ENCODE results near the gene STAT4.

STAT4 gene

GRCh38 chr2:191066197-191066918 lies 84.4 kb downstream of the STAT4 start:
- Mint-ChIP-seq H3K4me3 (no peak overlapping the region), H3K27ac (no peak overlapping the region), H3K4me1 (ENCODE audit: low read depth) (peaks cover 23% of the 10 kb centered on the region), H3K27me3 (no peaks in the 10 kb centered on the region), H3K36me3 (ENCODE audit: low read depth) (no peaks in the 10 kb centered on the region), H3K9me3 (no peaks in the 10 kb centered on the region)
- intact Hi-C loops (cut with micrococcal nuclease) = no loop called here

- Mint-ChIP-seq H3K4me3 (no peak overlapping the region), H3K9me3 (no peaks in the 10 kb centered on the region), H3K4me1 (ENCODE audit: low read depth) (peaks cover 22% of the 10 kb centered on the region), H3K27ac (no peak overlapping the region), H3K36me3 (ENCODE audit: low read depth) (no peaks in the 10 kb centered on the region), H3K27me3 (no peaks in the 10 kb centered on the region)
- intact Hi-C loops (cut with micrococcal nuclease) = no loop called here
These were observed 85.0 kb downstream of the STAT4 start for GRCh38 chr2:191065785-191066184.

GRCh38 chr2:191064590-191064989 lies 86.2 kb downstream of the STAT4 start:
- H3K27ac Mint-ChIP-seq = no peak overlapping the region

GRCh38 chr2:191063584-191063983 lies 87.2 kb downstream of the STAT4 start:
- H3K9me3 Mint-ChIP-seq = no peaks in the 10 kb centered on the region
- intact Hi-C loops (cut with micrococcal nuclease) = no loop called here
- H3K4me1 Mint-ChIP-seq (ENCODE audit: low read depth) = peaks cover 13% of the 10 kb centered on the region
- no peak overlapping the region for H3K4me3 Mint-ChIP-seq
- H3K36me3 Mint-ChIP-seq (ENCODE audit: low read depth) = no peaks in the 10 kb centered on the region
- no peak overlapping the region for H3K27ac Mint-ChIP-seq
- H3K27me3 Mint-ChIP-seq = no peaks in the 10 kb centered on the region

More at GRCh38 chr2:191064590-191064989, 86.2 kb downstream of the STAT4 start:
- intact Hi-C loops (cut with micrococcal nuclease) = no loop called here
- Mint-ChIP-seq H3K4me3 (peak overlapping the region; percentile 17), H3K27me3 (no peaks in the 10 kb centered on the region), H3K9me3 (no peaks in the 10 kb centered on the region), H3K36me3 (ENCODE audit: low read depth) (no peaks in the 10 kb centered on the region), H3K4me1 (ENCODE audit: low read depth) (peaks cover 13% of the 10 kb centered on the region)

- no peaks in the 10 kb centered on the region for H3K36me3 Mint-ChIP-seq (ENCODE audit: low read depth)
- H3K4me1 Mint-ChIP-seq (ENCODE audit: low read depth) = peaks cover 17% of the 10 kb centered on the region
- intact Hi-C loops (cut with micrococcal nuclease) = no loop called here
These were observed 89.3 kb downstream of the STAT4 start for GRCh38 chr2:191061381-191061980.

GRCh38 chr2:191059308-191059707 lies 91.5 kb downstream of the STAT4 start:
- no peaks in the 10 kb centered on the region for H3K27me3 Mint-ChIP-seq
- no peak overlapping the region for H3K27ac Mint-ChIP-seq
- H3K4me3 Mint-ChIP-seq = no peak overlapping the region
- intact Hi-C loops (cut with micrococcal nuclease) = loop anchor here (10.0 kb wide), 1 partner anchor 465 kb away; no protein-coding TSS in a partner anchor
- H3K36me3 Mint-ChIP-seq (ENCODE audit: low read depth) = no peaks in the 10 kb centered on the region
- no peaks in the 10 kb centered on the region for H3K9me3 Mint-ChIP-seq
- H3K4me1 Mint-ChIP-seq (ENCODE audit: low read depth) = peaks cover 12% of the 10 kb centered on the region

More at GRCh38 chr2:191061381-191061980, 89.3 kb downstream of the STAT4 start:
- no peaks in the 10 kb centered on the region for H3K9me3 Mint-ChIP-seq
- no peak overlapping the region for H3K27ac Mint-ChIP-seq
- no peaks in the 10 kb centered on the region for H3K27me3 Mint-ChIP-seq
- no peak overlapping the region for H3K4me3 Mint-ChIP-seq

GRCh38 chr2:191056228-191056627 lies 94.6 kb downstream of the STAT4 start:
- Mint-ChIP-seq H3K4me1 (ENCODE audit: low read depth) (peaks cover 11% of the 10 kb centered on the region), H3K4me3 (no peak overlapping the region), H3K9me3 (no peaks in the 10 kb centered on the region), H3K27ac (no peak overlapping the region), H3K27me3 (peaks cover 3% of the 10 kb centered on the region), H3K36me3 (ENCODE audit: low read depth) (no peaks in the 10 kb centered on the region)
- intact Hi-C loops (cut with micrococcal nuclease) = loop anchor here (10.0 kb wide), 1 partner anchor 469 kb away; no protein-coding TSS in a partner anchor

GRCh38 chr2:191053256-191053655 lies 97.5 kb downstream of the STAT4 start:
- no peak overlapping the region for H3K4me3 Mint-ChIP-seq
- peaks cover 11% of the 10 kb centered on the region for H3K4me1 Mint-ChIP-seq (ENCODE audit: low read depth)
- no peaks in the 10 kb centered on the region for H3K9me3 Mint-ChIP-seq
- no peaks in the 10 kb centered on the region for H3K36me3 Mint-ChIP-seq (ENCODE audit: low read depth)
- H3K27ac Mint-ChIP-seq = no peak overlapping the region
- H3K27me3 Mint-ChIP-seq = peaks cover 7% of the 10 kb centered on the region
- intact Hi-C loops (cut with micrococcal nuclease) = loop anchor here (2.0 to 10.0 kb wide), 2 partner anchors 100 to 472 kb away; no protein-coding TSS in a partner anchor

- H3K4me1 Mint-ChIP-seq (ENCODE audit: low read depth) = peaks cover 10% of the 10 kb centered on the region
- no peaks in the 10 kb centered on the region for H3K9me3 Mint-ChIP-seq
- intact Hi-C loops (cut with micrococcal nuclease) = loop anchor here (2.0 to 10.0 kb wide), 2 partner anchors 101 to 473 kb away; no protein-coding TSS in a partner anchor
- no peak overlapping the region for H3K4me3 Mint-ChIP-seq
- peaks cover 7% of the 10 kb centered on the region for H3K27me3 Mint-ChIP-seq
- H3K27ac Mint-ChIP-seq = no peak overlapping the region
- no peaks in the 10 kb centered on the region for H3K36me3 Mint-ChIP-seq (ENCODE audit: low read depth)
These were observed 98.7 kb downstream of the STAT4 start for GRCh38 chr2:191051825-191052778.

- H3K4me3 Mint-ChIP-seq = no peak overlapping the region
- H3K27ac Mint-ChIP-seq = no peak overlapping the region
- no peaks in the 10 kb centered on the region for H3K9me3 Mint-ChIP-seq
- no peaks in the 10 kb centered on the region for H3K36me3 Mint-ChIP-seq (ENCODE audit: low read depth)
- intact Hi-C loops (cut with micrococcal nuclease) = loop anchor here (10.0 kb wide), 1 partner anchor 474 kb away; no protein-coding TSS in a partner anchor
- peaks cover 3% of the 10 kb centered on the region for H3K4me1 Mint-ChIP-seq (ENCODE audit: low read depth)
- H3K27me3 Mint-ChIP-seq = peaks cover 7% of the 10 kb centered on the region
These were observed 99.6 kb downstream of the STAT4 start for GRCh38 chr2:191051177-191051576.

- Mint-ChIP-seq H3K9me3 (no peaks in the 10 kb centered on the region), H3K27ac (no peak overlapping the region), H3K36me3 (ENCODE audit: low read depth) (no peaks in the 10 kb centered on the region), H3K4me3 (no peak overlapping the region), H3K27me3 (peaks cover 7% of the 10 kb centered on the region), H3K4me1 (ENCODE audit: low read depth) (no peaks in the 10 kb centered on the region)
- intact Hi-C loops (cut with micrococcal nuclease) = loop anchor here (10.0 kb wide), 1 partner anchor 474 kb away; no protein-coding TSS in a partner anchor
These were observed 100.2 kb downstream of the STAT4 start for GRCh38 chr2:191050640-191050987.

GRCh38 chr2:191049728-191050639 lies 100.8 kb downstream of the STAT4 start:
- Mint-ChIP-seq H3K4me3 (no peak overlapping the region), H3K9me3 (no peaks in the 10 kb centered on the region), H3K36me3 (ENCODE audit: low read depth) (no peaks in the 10 kb centered on the region), H3K27me3 (peaks cover 7% of the 10 kb centered on the region), H3K4me1 (ENCODE audit: low read depth) (no peaks in the 10 kb centered on the region), H3K27ac (no peak overlapping the region)
- intact Hi-C loops (cut with micrococcal nuclease) = loop anchor here (10.0 kb wide), 1 partner anchor 475 kb away; no protein-coding TSS in a partner anchor

GRCh38 chr2:191048073-191048472 lies 102.7 kb downstream of the STAT4 start:
- Mint-ChIP-seq H3K36me3 (ENCODE audit: low read depth) (no peaks in the 10 kb centered on the region), H3K27me3 (peaks cover 8% of the 10 kb centered on the region), H3K27ac (no peak overlapping the region), H3K4me1 (ENCODE audit: low read depth) (no peaks in the 10 kb centered on the region), H3K9me3 (no peaks in the 10 kb centered on the region), H3K4me3 (no peak overlapping the region)
- intact Hi-C loops (cut with micrococcal nuclease) = no loop called here

All from dendritic cell treated with granulocyte-macrophage colony-stimulating factor and Interleukin-4, amounts not matched to agents 40 ng/mL and 50 ng/mL, for 4 days (primary cell).